WERI-Rb-1 (cell line): ENCODE data around the gene C5.
A peak's percentile ranks its signal among the peaks of the same experiment; 100 is the strongest.

Source experiments
- DNase-seq: peaks from one replicate; pipeline ENCODE4 v3.0.0-alpha.2; 2020
- H3K27ac ChIP-seq: fragments of 250-450 bp; sonication (Bioruptor Pico); 2 replicates; pipeline ENCODE4 v1.5.1; 2020; ENCODE audit warnings: mild to moderate bottlenecking, moderate library complexity
- H3K27me3 ChIP-seq: fragments of 250-450 bp; sonication (Bioruptor Pico); 2 replicates; pipeline ENCODE4 v1.5.1; 2021; ENCODE audit warnings: mild to moderate bottlenecking, low read depth, moderate library complexity; ENCODE audit not compliant: insufficient read depth, severe bottlenecking
- H3K36me3 ChIP-seq: fragments of 250-450 bp; sonication (Bioruptor Pico); 2 replicates; pipeline ENCODE4 v1.5.1; 2020; ENCODE audit warnings: mild to moderate bottlenecking, moderate library complexity
- H3K4me3 ChIP-seq: 2 replicates; pipeline ENCODE4 v1.5.1; 2011; ENCODE audit warnings: low read depth, mild to moderate bottlenecking, control low read depth, low read length
- H3K9me3 ChIP-seq: fragments of 250-450 bp; sonication (Bioruptor Pico); 2 replicates; pipeline ENCODE4 v1.5.1; 2021; ENCODE audit warnings: mild to moderate bottlenecking, moderate library complexity; ENCODE audit not compliant: severe bottlenecking
- CTCF ChIP-seq: IDR thresholded peaks from 2 replicates; pipeline ENCODE4 v1.5.1; 2011; ENCODE audit warnings: low read depth, mild to moderate bottlenecking, control low read depth, inconsistent platforms, low read length

The C5 gene

GRCh38 chr9:120928483-120929228 lies 121.4 kb downstream of the C5 start:
- Histone ChIP-seq H3K36me3 (no peaks in the 10 kb centered on the region), H3K4me3 (no peak overlapping the region), H3K9me3 (peaks cover 7% of the 10 kb centered on the region), H3K27ac (no peak overlapping the region), H3K27me3 (no peaks in the 10 kb centered on the region)
- DNase-seq = no peak
- TF ChIP-seq CTCF = no peak

GRCh38 chr9:120928015-120928482 lies 122.0 kb downstream of the C5 start:
- no peak for TF ChIP-seq CTCF
- Histone ChIP-seq H3K9me3 (peaks cover 7% of the 10 kb centered on the region), H3K4me3 (no peak overlapping the region), H3K27ac (no peak overlapping the region), H3K27me3 (no peaks in the 10 kb centered on the region), H3K36me3 (no peaks in the 10 kb centered on the region)
- DNase-seq = no peak

GRCh38 chr9:120927269-120928014 lies 122.6 kb downstream of the C5 start:
- no peak overlapping the region for H3K4me3 ChIP-seq
- H3K36me3 ChIP-seq = no peaks in the 10 kb centered on the region
- no peak overlapping the region for H3K27ac ChIP-seq
- no peaks in the 10 kb centered on the region for H3K27me3 ChIP-seq
- DNase-seq = no peak
- TF ChIP-seq CTCF = no peak
- peaks cover 7% of the 10 kb centered on the region for H3K9me3 ChIP-seq

GRCh38 chr9:120926397-120926928 lies 123.6 kb downstream of the C5 start, which contains the start of gene TRAF1:
TSS of gene TRAF1 (minus strand) at chr9:120926796. CDS start at chr9:120926075, 721 bp downstream.
- H3K27ac ChIP-seq = peak within 1 kb of the TSS; percentile 27
- no peak for DNase-seq
- no peak within 1 kb of the TSS for H3K4me3 ChIP-seq
- no peaks in the 10 kb centered on the region for H3K27me3 ChIP-seq
- no peak for TF ChIP-seq CTCF
- H3K9me3 ChIP-seq = peaks cover 7% of the 10 kb centered on the region
- H3K36me3 ChIP-seq = no peaks in the 10 kb centered on the region

- Histone ChIP-seq H3K4me3 (no peak overlapping the region), H3K9me3 (peaks cover 7% of the 10 kb centered on the region), H3K27me3 (no peaks in the 10 kb centered on the region), H3K27ac (peak overlapping the region; percentile 27), H3K36me3 (no peaks in the 10 kb centered on the region)
- no peak for DNase-seq
- no peak for TF ChIP-seq CTCF
Measured at GRCh38 chr9:120925535-120926396, 124.3 kb downstream of the C5 start.
